Dermis blood vessel endothelial cell (primary cell): Measurements from ENCODE around the gene SLC36A3. TPM values are rescaled to one million over a fixed set of nuclear protein-coding genes. Genes with fewer than 3 reads are reported as not detected.
"Not testable (repeated sequence)": the region's sequence is repeated elsewhere in the genome, so short reads cannot be mapped to it uniquely, and the experiment has no call there.

Source experiments
- DNase-seq: peaks from one replicate; pipeline ENCODE4 v3.0.0; 2010
- total RNA-seq: library from RNA; depleted of rRNA; stranded (reverse); fragments of >200 nt; gene quantifications from 2 replicates; pipeline ENCODE4 v1.2.3, GENCODE V29; 2014

Gene SLC36A3
- total RNA-seq, 1 donor from 2014 or later = not detected

DNA sequence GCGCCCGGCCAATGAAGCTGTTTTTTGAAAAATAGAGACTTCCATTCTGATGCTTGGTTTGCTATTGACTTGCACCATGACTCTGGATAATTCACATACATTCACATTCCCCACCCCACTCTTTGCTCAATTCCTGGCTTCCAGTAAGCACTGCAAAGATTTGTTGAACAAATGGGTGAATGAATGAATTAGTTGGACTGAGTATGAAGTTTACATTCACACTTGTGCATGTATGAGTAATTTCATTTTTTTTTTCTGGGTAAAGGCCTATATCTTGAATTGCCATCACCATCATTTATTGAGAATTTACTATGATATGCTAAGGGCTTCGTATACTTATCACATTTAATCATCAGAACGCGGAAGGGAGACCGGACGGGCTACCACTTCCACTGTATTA is 65.9 kb downstream of the SLC36A3 start:
- DNase-seq = no peak

GRCh38 chr5:151236888-151237287 is 66.7 kb downstream of the SLC36A3 start:
- no peak for DNase-seq

DNA sequence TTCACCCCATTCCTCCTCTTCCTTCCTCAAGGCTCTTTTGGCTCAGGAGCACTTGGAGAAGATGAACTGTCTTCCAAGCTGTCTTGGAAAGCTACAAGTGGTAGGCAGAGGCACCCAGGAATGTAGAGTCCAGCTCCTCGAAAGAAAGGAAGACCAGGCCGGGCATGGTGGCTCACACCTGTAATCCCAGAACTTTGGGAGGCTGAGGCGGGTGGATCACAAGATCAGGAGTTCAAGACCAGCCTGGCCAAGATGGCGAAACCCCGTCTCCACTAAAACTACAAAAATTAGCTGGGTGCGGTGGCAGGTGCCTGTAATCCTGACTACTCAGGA is 68.4 kb downstream of the SLC36A3 start:
- not testable (repeated sequence) for DNase-seq

- peak; percentile 41 for DNase-seq
Measured at GRCh38 chr5:151234476-151235238, 68.9 kb downstream of the SLC36A3 start.

- no peak for DNase-seq
Measured at GRCh38 chr5:151233616-151234085, 69.9 kb downstream of the SLC36A3 start.

GRCh38 chr5:151231359-151231758 is 72.2 kb downstream of the SLC36A3 start:
- no peak for DNase-seq

DNA sequence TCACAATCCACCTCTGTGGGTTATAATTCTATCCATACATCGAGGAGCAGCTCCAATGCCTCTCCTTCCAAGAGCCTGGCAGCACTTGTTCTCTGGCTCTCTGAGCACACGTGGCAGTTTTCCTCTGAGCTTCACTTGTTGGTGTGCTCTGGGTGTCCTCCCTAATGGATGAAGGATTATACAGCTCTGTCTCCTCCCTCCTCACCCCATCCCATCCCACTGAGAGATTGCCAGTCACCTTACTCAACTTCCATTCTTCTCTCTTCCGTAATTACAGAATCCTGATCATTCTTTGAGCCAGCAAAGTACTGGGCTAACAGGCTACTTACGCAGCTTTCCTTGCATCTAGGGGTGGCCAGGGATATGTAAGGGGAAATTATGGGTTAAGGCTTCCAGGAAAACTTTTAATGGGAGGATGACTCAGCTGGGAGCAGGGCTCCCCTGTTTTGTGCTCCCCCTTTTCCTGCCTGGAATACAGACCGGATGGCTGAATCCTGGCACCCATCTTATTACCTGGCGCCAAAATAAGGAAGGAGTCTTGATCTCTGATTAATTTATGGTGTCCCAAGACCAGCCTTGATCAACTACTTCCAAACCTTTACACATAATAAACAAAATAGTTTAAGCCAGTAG is 73.4 kb downstream of the SLC36A3 start:
- peak; percentile 18 for DNase-seq

DNA sequence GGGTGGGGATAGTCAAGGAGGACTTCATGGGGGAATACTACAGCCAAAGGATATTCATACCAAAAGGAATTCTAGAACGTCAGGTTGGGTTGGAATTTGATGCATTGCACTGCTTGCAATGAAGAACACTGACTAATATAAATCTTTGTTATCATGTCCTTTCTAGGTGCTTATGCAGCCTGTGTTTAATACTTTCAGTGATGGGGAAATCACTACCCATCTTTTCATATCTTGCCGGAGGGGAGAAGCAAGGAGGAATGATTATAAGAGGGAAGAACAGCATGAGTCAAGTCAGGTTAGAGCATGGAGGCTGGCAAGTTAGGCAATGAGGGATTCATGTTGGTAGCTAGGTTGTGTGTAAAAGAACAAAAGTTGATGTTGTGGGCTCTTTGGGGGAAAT is 74.6 kb downstream of the SLC36A3 start:
- DNase-seq = no peak

DNA sequence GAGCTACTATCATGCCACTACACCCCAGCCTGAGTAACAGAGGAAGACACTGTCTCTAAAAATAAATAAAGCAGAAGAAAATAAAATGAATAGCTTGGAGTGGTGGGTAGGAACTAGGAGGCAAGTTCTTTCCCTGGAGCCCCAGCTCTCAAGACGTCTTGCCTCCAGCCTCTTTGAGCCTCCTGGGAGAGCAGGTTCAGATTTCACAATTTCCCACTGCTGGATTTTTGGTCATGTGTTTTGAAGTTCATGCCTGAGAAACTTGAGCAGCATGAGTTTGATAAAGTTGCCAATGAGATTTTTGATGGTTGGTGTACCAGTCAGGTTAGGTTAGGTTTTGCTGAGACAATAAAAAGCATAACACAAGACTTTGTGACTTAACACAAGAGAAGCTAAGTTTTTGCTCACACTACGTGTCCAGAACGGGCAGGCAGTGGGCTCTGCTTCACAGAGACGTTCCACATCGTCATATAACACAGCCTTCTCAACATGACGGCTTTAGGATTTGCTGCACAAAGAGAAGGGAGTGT is 75.6 kb downstream of the SLC36A3 start:
- no peak for DNase-seq

Other genes with a start within 250 kb of the SLC36A3 start
- gene TNIP1, start 222.7 kb downstream of the SLC36A3 start, total RNA-seq = 104 and 148 TPM in 2 replicates
- 144 and 211 TPM in 2 replicates for gene ANXA6, start 146.0 kb downstream of the SLC36A3 start, total RNA-seq
- 5.4 and 5.6 TPM in 2 replicates for gene CCDC69, start 79.7 kb downstream of the SLC36A3 start, total RNA-seq
- 15.5 and 18.0 TPM in 2 replicates for gene GM2A, start 50.6 kb downstream of the SLC36A3 start, total RNA-seq
- not detected in 2 replicates for gene SLC36A2, start 43.8 kb upstream of the SLC36A3 start, total RNA-seq
- 2.7 and 3.6 TPM in 2 replicates for gene SLC36A1, start 143.8 kb upstream of the SLC36A3 start, total RNA-seq